ENCODE data around the gene TEX261.
"Not testable (repeated sequence)": the region's sequence is repeated elsewhere in the genome, so short reads cannot be mapped to it uniquely, and the experiment has no call there.

DNA sequence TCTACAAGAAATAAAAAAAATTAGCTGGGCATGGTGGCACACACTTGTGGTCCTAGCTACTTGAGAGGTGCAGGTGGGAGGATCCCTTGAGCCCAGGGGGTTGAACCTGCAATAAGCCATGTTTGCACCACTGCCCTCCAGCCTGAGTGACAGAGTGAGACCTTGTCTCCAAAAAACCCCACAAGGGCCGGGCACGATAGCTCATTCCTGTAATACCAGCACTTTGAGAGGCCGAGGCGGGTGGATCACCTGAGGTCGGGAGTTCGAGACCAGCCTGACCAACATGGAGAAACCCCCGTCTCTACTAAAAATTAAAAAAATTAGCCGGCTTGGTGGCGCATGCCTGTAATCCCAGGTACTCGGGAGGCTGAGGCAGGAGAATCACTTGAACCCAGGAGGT lies 5.3 kb upstream of the TEX261 start:
- not testable (repeated sequence) for TF ChIP-seq ZNF384 (IDR thresholded peaks at IDR 0.05); PKNOX1 (IDR thresholded peaks at IDR 0.05); LEF1 (IDR thresholded peaks at IDR 0.05; ENCODE audit: borderline replicate concordance); FOXK2 (IDR thresholded peaks at IDR 0.05); BHLHE40 (IDR thresholded peaks at IDR 0.05; ENCODE audit: borderline replicate concordance); SUZ12 (IDR thresholded peaks at IDR 0.05); L3MBTL2 (conservative IDR thresholded peaks at IDR 0.05); SP1 (IDR thresholded peaks at IDR 0.05); HDGF (IDR thresholded peaks at IDR 0.05; ENCODE audit: borderline replicate concordance); ELF4 (IDR thresholded peaks at IDR 0.05); CTBP1 (IDR thresholded peaks at IDR 0.05; ENCODE audit: borderline replicate concordance)
